HG02943 (cell line): ENCODE data around the gene NEDD4L.
"Not testable (repeated sequence)": the region's sequence is repeated elsewhere in the genome, so short reads cannot be mapped to it uniquely, and the experiment has no call there.

Source experiments
- ATAC-seq: cut with Tn5 transposase; IDR thresholded peaks from one replicate; pipeline ENCODE4 v1.9.1; 2021; ENCODE audit warnings: mild to moderate bottlenecking, low read depth, moderate library complexity; ENCODE audit not compliant: unreplicated experiment

NEDD4L gene

DNA sequence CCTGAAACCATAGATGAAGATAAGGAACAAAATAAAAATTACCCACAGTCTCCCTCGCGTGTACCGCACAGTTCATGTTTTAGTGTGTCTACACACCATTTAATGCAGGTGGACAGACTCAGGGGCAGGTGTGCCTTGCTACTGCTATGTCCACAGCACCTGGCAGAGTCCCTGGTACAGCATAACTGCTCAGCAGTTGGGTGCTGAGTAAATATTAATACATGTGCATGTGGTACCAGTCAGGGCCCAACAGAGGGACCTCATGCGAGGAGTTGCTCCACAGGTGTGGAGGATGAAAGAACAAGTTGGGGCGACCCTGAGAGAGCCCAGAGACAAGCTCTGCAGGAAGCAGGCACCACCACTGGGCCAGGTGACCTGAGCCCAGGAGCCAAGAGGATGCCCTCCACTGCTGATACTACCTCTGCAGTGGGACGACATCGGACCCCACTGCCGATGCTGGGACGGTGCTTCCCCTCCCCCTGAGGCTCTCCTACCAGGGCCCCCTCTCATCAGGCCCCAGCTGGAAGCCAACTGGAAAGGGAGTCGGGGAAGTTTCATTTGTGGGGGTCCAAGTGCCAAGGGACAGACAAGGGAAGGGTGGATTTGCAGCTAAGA lies 100.8 kb downstream of the NEDD4L start:
- no peak for ATAC-seq

DNA sequence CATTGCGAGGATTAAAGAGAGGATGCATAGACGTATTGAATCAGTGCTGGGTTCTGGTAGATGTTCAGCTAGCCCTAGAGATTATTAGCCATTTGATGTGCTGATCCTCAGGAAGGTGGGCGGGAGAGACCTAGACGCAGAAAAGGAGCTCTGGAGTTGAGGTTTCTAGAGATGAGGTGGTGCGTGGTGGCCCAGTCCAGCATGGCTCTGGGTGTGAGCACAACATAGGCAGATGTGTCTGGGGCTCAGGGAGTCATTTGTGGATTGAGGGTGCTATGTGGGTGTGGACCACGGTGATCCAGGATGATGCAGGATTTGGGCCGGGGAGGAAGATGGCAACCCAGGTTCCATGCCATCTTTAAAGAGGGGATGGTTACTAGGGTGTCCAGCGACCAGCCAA lies 102.1 kb downstream of the NEDD4L start:
- no peak for ATAC-seq

DNA sequence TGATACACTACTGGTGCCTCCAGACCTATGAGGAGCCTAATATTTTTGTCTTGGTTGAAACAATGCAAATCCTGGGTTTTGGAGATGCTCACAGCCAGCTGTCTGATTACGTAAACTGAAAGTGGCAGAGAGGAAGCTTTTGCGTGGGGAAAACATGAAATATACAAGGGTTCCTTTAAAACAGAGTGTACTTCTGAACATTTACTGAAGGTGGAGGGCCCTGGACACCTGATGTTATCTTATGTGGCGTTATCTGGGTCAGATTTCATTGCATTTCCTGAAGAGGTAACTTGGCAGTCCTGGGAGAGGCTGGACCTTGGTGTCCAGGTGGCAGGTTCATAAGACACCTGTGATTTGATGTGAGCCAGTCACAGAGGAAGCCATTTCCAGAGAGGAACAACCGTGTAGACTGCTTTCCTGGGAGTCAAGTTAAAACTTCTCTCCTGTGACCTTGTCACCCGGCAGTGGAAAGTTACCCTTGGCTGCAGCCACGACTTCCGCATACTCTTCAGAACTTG lies 105.0 kb downstream of the NEDD4L start:
- no peak for ATAC-seq

DNA sequence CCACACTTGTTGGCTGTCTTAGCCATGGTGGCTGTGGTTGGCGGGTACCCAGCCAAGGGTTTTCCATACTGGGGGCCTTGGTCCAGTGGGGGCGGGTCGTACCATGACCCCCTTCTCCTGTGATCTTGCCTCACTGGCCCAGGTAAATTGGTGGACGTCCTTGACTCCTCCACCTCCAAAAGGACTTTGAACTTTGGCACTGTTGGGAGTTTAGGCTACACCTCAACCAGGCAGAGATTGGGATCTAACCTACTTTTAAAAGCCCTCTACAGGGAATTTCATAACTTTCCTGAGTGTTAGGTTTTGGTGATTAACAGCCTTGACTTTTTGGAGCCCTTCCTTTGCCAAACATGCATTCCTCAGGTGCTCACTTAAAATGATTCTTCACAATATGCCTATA lies 106.7 kb downstream of the NEDD4L start:
- no peak for ATAC-seq

DNA sequence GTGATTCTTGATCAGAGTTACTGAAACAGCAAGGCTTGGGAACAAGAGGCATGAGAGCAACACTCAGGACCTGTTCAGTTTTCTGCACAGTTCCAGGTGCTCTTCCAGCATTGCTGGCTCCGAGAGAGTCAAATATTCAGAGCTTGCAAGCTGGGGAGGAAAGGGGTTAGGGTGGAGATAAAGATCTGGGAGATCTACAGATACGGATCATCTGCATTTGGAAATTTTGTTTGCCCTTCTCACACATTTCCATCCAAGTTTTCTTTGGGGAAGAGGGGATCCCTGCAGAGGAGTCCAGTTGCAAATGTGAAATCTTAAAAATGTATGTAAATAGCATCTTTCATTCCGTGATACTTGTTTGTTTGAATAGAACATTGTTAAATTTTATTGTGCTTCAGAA lies 108.2 kb downstream of the NEDD4L start:
- ATAC-seq, result no peak

DNA sequence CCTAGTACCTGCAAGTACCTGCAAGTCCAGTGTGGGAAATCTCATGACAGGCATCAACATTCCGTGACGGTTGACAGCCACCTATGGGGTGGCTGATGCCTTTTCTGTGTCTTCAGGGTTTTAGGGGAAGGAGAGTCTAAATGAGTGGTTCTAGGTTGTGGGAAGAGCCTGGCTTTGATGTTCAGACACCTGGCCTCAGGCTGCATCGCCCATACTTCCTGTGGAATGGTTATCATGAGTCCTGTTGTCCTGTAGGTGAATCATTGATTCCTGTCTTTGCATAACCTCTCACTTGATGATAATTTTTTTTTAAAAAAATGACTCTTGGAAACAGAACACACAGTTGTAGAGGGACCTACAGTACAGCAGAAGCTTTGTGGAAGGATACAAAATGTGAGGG lies 108.9 kb downstream of the NEDD4L start:
- ATAC-seq, result no peak

DNA sequence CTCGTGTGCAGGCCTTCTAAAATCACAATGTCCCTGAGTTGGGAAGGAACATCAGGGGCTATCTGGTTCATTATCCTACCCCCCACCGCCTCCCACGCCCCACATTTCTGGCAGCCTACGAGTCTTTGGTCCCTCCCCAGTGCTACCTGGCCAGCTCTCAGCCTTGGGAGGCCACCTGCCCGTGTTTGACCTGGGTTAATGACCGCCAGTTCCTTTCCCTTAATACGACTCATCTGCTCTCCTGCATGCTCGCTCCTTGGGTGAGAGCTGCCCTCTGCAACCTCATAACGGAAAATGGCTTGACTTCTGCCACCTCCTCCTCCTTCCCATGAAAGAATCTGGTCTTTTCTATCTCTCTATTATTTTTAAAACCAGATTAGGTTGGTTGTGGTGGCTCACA lies 112.5 kb downstream of the NEDD4L start:
- ATAC-seq, result no peak

DNA sequence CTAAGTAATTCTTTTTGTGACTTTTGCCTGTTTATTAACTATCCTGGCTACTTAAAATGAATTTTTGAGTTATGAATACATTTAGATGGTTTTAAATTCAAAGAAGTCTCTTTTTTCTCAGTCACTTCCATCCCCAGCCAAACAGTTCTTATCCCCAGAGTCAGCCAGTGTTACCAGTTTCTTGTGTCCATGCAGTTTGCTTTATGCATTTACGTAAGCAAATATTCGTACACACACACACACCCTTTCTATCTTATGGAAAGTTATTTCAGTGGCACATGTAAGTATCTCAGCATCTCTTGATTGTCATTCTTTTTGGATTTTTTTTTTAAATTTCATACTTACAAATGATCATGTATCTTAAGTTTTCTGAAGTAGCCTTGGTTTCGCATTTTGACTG lies 113.2 kb downstream of the NEDD4L start:
- no peak for ATAC-seq

DNA sequence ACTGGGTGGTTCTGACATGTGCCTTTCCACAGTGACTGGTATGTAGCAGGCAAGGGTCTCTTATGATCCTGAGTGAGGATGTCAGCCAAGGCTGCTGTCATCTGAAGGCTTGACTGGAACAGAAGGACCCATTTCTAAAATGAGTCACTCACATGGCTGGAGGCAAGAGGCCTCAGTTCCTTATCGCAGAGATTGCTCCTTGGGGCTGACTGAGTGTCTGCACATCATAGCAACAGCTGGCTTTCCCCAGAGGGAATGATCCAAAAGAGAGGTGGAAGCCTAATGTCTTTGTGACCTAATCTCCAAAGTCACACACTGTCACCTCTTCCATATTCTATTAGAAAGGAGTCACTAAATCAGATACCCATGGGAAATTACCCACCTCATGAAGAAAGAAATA lies 114.0 kb downstream of the NEDD4L start:
- ATAC-seq, result no peak

DNA sequence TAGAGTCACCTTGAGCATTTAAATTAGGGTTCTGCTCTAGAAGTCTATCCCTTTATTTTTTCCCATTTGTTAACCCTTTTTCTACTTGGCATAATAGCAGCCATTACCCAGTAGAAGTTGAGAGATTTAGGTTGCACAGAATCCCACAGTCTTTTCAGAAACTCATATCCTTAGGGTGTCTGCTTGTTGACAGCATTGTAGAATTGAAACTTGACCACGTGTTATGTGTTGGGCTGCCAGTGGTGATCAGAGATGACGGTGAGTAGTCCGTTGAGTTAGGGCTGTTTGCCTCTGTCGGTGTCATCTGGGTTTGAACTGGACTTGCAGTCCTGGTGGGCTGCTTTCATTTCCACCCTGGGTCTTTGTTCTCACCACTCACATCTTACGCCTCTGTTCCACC lies 114.4 kb downstream of the NEDD4L start:
- no peak for ATAC-seq

DNA sequence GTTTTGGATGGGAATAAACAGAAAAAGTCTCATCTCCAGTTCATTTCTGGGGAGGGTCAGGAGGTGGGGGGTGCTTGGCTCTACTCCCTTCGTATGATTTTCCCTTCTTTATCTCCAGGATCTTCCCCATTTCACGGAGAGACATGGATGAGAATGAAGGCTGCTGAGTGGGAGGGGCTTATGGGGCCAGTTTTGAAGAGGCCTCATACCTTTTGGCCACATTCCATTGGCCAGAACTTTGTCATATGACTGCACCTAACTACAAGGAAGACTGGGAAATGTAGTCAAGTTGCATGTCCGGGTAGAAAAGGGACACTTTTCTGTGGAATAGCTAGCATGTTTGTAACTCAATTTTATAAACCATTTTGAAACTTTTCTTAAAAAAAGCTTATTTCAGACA lies 117.6 kb downstream of the NEDD4L start:
- no peak for ATAC-seq

DNA sequence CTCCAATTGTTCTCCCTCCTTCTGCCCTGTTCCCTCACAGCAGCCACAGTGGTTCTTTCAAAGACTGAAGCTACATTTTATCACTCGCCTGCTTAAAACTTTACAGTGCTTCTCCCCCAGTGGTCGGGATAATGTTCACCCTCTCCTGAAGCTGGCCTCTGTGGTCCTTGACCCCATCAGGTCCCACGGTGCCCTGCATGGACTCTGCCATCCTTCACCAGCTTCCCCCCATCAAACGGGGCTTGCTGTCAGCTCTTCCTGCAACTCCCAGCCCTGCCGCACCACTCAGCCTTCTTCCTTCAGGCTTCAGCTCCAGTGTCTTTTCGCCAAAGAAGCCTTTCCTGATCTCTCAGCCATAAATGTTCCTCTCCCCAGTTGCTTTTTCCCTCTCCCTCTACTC lies 118.1 kb downstream of the NEDD4L start:
- ATAC-seq, result no peak

DNA sequence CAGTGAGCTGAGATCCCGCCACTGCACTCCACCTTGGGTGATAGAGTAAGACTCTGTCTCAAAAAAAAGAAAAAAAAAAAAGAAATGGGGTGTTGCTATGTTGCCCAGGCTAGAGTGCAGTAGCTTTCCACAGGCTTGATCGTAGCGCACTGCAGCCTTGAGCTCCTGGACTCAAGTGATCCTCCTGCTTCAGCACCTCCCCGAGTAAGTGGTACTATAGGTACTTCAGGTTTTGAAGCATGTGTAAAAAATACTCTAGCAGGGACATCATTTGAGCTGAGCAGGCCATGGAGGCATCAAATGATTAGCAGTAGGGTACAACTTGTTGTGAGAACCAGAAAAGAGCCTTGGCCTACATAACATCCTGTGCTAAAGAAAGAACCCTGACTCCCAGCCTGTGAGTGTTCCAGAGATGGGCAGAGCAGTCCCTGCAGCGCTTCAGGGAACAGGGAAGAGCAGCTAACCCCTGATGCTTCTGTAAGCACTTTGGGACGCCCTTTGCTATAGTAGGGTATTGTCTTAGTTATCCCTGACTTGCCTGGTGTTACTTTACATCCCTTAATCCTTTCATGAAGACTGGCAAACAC lies 119.1 kb downstream of the NEDD4L start:
- ATAC-seq, result no peak

DNA sequence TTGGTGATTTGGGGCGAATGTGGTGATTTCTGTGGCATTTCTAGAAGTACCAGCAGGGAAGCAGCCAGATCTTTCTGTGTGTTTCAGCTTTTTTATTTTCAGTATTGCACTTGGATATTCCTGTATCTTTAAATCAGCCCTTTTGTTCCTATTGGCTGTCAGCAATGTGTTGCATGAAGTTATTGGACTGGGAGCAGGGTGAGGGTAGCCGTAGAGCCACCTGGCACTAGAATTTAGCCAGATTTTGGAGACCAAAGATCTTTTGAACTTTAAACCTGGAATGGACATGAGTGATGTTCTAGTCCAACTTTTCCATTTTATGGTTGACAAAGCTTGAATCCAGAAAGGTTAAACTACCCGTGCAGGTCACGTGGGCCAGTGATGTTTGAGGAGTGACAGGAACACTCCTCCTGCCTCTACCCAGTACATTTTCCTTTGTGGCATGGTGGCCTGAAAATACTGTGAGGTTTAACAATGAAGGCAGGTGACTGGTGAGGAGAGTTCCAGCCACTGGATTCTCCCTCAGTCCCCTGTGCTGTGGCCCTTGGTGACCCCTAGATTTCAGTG lies 122.3 kb downstream of the NEDD4L start:
- ATAC-seq, result no peak

DNA sequence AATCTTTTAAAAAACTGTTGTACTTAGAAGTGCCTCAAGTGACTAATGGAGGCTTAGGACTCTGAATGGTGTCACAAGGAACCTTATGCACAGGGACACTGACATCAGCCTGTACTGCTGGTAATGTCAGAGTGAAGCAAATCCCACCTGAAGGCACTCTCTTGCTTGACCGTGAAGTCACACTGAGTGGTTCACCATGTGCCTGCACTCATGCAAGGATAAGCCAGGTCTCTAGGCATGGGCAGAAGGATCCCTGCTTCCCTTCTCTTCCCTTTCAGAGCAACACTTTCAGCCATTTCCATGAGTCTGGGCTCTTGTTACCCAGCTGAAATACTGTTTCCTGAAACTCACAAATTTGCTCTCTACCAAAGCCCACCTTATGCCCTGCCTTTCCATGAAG lies 123.0 kb downstream of the NEDD4L start:
- no peak for ATAC-seq

DNA sequence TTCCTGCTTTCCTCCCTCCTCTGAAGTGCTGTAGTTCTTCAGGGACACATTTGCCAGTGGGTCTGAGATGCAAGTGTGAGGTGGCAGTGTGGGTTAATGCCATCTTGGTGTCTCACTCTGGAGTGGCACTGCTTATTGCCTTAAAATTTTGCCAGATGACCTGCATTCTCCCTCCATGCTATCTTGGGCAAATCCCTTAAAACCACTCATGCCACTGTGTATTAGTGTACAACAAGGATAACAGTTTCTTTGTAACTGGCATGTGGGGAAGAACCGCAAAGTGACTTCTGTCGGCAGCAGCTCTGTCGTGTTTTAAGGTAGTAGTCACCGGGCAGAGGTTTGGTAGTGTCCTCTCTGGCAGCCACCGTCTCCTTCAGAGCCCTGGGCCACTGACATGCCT lies 124.2 kb downstream of the NEDD4L start:
- no peak for ATAC-seq

DNA sequence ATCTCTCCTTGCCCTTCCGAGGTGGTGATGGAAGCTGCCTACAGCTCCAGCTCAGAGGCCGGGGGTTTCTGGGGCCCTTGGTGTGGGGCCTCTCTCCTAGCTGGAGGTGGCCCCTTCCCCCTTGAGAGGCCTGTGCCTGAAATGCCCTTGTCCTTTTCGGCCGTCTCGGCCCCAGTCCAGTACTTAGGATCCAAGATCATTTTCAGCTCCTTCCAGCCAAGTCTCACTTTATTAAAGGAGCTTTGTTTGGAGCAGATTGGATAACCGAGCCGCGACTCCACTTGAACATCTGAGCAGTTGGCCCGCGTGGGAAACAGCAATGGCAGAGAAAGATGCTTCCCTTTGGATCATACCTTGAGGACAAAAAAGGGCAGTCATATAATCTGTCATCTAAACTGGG lies 125.0 kb downstream of the NEDD4L start:
- no peak for ATAC-seq

DNA sequence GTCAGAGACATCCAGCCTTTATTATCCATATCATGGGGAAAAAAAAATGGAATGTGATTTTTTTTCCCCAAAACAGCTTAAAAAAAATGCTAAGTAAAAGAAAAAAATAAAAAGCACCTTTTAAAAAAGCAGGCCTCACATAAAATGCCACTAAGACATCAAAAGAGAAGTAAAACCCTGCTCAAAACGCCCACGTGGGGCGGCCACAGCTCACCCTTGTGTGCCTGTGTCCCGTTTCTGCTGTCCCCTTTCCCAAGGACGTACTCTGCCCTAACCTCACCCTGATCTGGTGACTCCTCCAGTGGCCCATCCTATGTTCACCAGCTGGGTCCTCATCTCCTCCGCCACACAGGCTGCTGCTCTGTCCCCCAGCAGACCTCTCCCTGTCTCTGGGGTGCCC lies 125.4 kb downstream of the NEDD4L start:
- no peak for ATAC-seq

DNA sequence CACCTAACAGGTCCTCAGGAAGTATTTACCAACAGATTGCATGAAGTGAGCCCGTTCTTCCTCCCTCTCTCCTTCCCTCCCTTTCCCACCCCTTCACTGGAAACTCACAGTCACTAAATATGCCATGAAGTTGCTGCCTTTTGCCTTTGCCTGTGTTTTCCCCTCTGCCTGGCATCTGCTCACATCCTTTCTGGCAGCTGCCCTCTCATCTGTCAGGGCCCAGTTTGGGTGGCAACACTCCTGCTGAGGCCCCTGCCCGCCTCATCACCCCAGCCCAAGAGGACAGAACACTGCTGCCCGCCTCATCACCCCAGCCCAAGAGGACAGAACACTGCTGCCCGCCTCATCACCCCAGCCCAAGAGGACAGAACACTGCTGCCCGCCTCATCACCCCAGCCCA lies 126.0 kb downstream of the NEDD4L start:
- not testable (repeated sequence) for ATAC-seq

DNA sequence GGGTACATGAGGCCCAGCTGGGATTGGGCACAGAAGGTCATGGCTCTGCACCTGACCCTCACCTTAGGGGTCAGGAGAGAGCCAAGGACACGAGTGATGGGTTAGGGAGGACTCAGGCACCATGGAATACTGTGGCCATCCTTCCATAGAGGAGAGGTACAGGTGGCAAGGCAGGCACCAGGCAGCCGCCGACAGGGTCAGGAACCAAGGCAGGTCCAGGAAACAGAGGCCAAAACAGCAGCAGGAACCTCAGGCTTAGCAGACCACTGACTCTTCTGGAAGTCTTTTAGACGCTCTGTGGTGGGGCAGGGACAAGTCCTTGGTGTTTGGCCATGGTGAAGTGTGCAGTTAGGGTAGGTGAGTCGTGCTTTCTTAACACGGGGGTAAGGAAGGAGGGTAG lies 128.0 kb downstream of the NEDD4L start:
- no peak for ATAC-seq

DNA sequence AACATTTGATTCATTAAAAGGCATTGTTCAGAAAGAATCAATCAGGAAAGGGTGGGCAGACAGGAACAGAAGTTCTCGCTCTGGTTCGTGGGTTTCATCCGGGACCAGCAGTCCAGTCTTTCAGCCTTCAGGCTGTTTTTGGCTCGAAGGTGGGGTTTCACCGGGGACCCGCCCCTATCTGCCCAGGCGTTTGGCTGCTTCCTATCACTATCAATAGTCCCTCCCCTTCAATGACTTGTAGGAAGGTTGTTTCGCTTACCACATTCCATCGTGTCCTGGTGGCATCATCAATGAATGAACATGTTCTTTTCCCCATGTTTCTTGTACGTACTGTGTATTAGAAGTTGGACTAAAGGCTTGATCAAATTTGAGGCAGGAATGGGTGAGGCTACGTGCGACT lies 130.3 kb downstream of the NEDD4L start:
- ATAC-seq, result no peak

DNA sequence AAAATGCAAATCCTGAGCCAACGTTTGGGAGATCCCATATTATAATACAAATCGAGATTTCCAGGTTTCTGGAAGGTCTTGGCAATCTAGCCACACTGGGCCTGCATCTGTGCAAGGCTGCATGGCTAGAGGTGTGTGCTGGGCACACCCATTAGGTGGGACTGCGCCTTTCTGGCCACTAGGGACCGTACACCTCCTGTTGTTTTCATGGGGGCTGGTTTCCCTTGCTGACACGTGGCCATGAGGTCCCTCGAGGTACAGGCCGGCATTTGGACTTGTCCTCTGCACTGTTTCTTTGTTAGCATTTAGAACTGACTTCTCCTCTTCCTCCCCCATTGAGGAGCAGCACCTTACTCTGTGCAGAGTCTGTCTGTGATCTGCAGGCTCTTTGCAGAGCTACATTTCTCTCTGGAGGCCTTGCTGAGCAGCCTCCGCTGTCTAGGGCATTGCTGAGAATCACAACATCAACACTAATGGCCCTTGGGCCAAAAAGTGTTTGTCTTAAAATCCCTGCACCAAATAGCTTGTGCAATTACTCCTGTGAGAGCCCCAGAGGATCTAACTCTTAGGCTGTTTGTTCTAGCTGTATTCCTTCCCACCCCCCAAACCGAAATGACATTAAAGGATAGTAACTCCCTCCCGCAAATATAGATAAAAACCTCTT lies 131.2 kb downstream of the NEDD4L start:
- ATAC-seq, result no peak
